HEK293T (cell line): Measurements from ENCODE around the gene BET1.

ENCODE experiments used
- CTCF ChIA-PET: fragments of 350-600 bp; formaldehyde crosslinking; extraction: SDS; loops from one replicate; lab custom pipeline; 2021; ENCODE audit warnings: antibody characterized with exemption, inconsistent platforms; lab: Yijun Ruan, JAX
- POLR2A ChIA-PET: fragments of 350-600 bp; formaldehyde crosslinking; extraction: SDS; loops from one replicate; lab custom pipeline; 2020; ENCODE audit warnings: antibody characterized with exemption, inconsistent platforms; lab: Yijun Ruan, JAX
- DNase-seq: peaks from one replicate; pipeline ENCODE4 v3.0.0; 2012; ENCODE audit warnings: mixed read lengths; ENCODE audit errors: extremely low spot score
- ARNT ChIP-seq: fragments of 450-650 bp; IDR thresholded peaks from 2 replicates; pipeline ENCODE4 v1.6.1; 2017; ENCODE audit warnings: mild to moderate bottlenecking
- BHLHE40 ChIP-seq: fragments of 450-650 bp; IDR thresholded peaks from 2 replicates; pipeline ENCODE4 v1.6.1; 2016; ENCODE audit warnings: mild to moderate bottlenecking, moderate library complexity, borderline replicate concordance
- CTBP1 ChIP-seq: fragments of 450-650 bp; IDR thresholded peaks from 2 replicates; pipeline ENCODE4 v1.6.1; 2016; ENCODE audit warnings: borderline replicate concordance
- ELF4 ChIP-seq: fragments of 450-650 bp; IDR thresholded peaks from 2 replicates; pipeline ENCODE4 v1.6.1; 2017; ENCODE audit warnings: antibody characterized with exemption
- FOXA1 ChIP-seq: fragments of 450-650 bp; IDR thresholded peaks from 2 replicates; pipeline ENCODE4 v1.6.1; 2016; ENCODE audit warnings: mild to moderate bottlenecking
- FOXK2 ChIP-seq: fragments of 450-650 bp; IDR thresholded peaks from 2 replicates; pipeline ENCODE4 v1.6.1; 2016; ENCODE audit warnings: mild to moderate bottlenecking
- HDGF ChIP-seq: fragments of 450-650 bp; IDR thresholded peaks from 2 replicates; pipeline ENCODE4 v1.6.1; 2017; ENCODE audit warnings: antibody characterized with exemption, borderline replicate concordance
- L3MBTL2 ChIP-seq: fragments of 450-650 bp; conservative IDR thresholded peaks from 2 replicates; pipeline ENCODE4 v1.6.1; 2016; ENCODE audit warnings: mild to moderate bottlenecking
- NFRKB ChIP-seq: fragments of 450-650 bp; IDR thresholded peaks from 2 replicates; pipeline ENCODE4 v1.6.1; 2016; ENCODE audit warnings: mild to moderate bottlenecking, moderate library complexity
- SP1 ChIP-seq: fragments of 450-650 bp; IDR thresholded peaks from 2 replicates; pipeline ENCODE4 v1.6.1; 2017
- SUZ12 ChIP-seq: fragments of 450-650 bp; IDR thresholded peaks from 2 replicates; pipeline ENCODE4 v1.6.1; 2016; ENCODE audit warnings: mild to moderate bottlenecking

Gene BET1

GRCh38 chr7:93944673-93945072 lies 59.5 kb downstream of the BET1 start:
- no peak for DNase-seq
- POLR2A ChIA-PET: no interaction called here
- TF ChIP-seq L3MBTL2: no peak
- CTCF ChIA-PET: no interaction called here

DNA sequence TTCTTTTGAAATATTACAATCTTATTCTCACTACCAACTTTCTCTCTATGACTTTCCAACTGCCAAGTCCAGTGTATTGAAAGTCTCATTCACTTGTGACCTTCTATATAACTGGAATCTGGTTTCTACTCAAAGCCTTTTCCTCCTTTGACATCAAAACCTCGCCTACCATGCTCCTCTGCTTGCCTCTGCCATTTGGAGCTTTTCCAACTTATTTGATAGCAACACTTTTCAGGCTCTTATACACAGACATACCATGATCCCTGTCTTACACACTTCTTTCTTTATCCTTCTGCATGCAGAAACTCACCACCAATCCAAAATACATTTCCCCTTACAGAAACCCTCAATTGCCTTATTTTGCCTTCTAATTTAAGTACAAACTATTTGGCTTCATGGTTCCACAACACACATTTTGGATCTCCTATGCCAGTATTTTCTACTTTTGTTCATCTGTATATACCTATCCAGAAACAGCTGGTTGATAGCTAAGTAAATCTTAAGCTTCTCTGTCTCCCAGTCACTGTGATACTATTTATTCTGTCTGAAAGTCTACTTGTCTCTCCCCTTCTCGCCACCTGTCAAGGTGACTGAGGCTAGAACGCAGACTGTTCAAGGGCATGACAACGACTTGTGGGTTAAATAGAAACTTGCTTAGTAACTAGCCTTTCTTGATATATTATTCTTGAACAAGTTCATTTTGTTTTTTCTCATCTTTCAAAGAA lies 60.2 kb downstream of the BET1 start:
- no peak for TF ChIP-seq ARNT
- no peak for TF ChIP-seq HDGF
- TF ChIP-seq ELF4: no peak
- no peak for TF ChIP-seq SP1
- TF ChIP-seq CTBP1: no peak
- no peak for TF ChIP-seq FOXA1
- TF ChIP-seq SUZ12: no peak
- TF ChIP-seq FOXK2: no peak
- TF ChIP-seq BHLHE40: no peak
- no peak for TF ChIP-seq NFRKB
- POLR2A ChIA-PET: no interaction called here
- CTCF ChIA-PET: no interaction called here
- DNase-seq: no peak
